Heart left ventricle (tissue), 16 donors: ENCODE measurements around the gene CBX1. TPM values are rescaled to one million over a fixed set of nuclear protein-coding genes. Genes with fewer than 3 reads are reported as not detected.

ENCODE experiments used
- ATAC-seq, 4 donors: fragments of 200-7000 bp; cut with Tn5 transposase; one replicate each; pipeline ENCODE4 v1.9.1; 2020 to 2022; ENCODE audit warnings: moderate library complexity in 4 of 4, mild to moderate bottlenecking in 3 of 4, moderate number of reproducible peaks in 1 of 4
- DNase-seq, 5 donors: peaks; one replicate each; pipeline ENCODE4 v3.0.0-alpha.2; 2020
- H3K27ac ChIP-seq, 12 donors: fragments of 200-600 bp; sonication (generic) in 4 of 12; one replicate each; pipeline versions ENCODE4 v1.5.0 to v1.8.0; 2016 to 2022; ENCODE audit warnings: mild to moderate bottlenecking in 2 of 12
- H3K27me3 ChIP-seq, 9 donors: fragments of 200-600 bp; sonication (generic) in 2 of 9; one replicate each; pipeline versions ENCODE4 v1.5.1 to v1.8.0; 2016 to 2022; ENCODE audit warnings: mild to moderate bottlenecking in 3 of 9
- H3K36me3 ChIP-seq, 9 donors: fragments of 200-600 bp; sonication (generic) in 2 of 9; one replicate each; pipeline versions ENCODE4 v1.5.0 to v1.8.0; 2018 to 2022; ENCODE audit warnings: mild to moderate bottlenecking in 2 of 9
- H3K4me1 ChIP-seq, 12 donors: fragments of 200-600 bp; sonication (generic) in 4 of 12; one replicate each; pipeline versions ENCODE4 v1.5.0 to v1.8.0; 2016 to 2022; ENCODE audit warnings: mild to moderate bottlenecking in 3 of 12
- H3K4me3 ChIP-seq, 12 donors: fragments of 200-600 bp; sonication (generic) in 4 of 12; one replicate each; pipeline versions ENCODE4 v1.5.0 to v1.8.0; 2017 to 2022; ENCODE audit warnings: mild to moderate bottlenecking in 9 of 12, moderate library complexity in 4 of 12
- H3K9me3 ChIP-seq, 12 donors: fragments of 200-600 bp; sonication (generic) in 4 of 12; one replicate each; pipeline versions ENCODE4 v1.5.0 to v1.8.0; 2016 to 2022; ENCODE audit warnings: mild to moderate bottlenecking in 1 of 12
- CTCF ChIP-seq, 12 donors: fragments of 200-600 bp; sonication (generic) in 4 of 12; IDR thresholded peaks; one replicate each; pipeline versions ENCODE4 v1.5.0 to v1.8.0; 2018 to 2022; ENCODE audit warnings: antibody characterized with exemption in 12 of 12, mild to moderate bottlenecking in 5 of 12
- POLR2A ChIP-seq, 2 donors: fragments of 450-650 bp; IDR thresholded peaks; one replicate each; pipeline ENCODE4 v1.6.1; 2017; ENCODE audit warnings: antibody characterized with exemption in 2 of 2, mild to moderate bottlenecking in 2 of 2, moderate library complexity in 2 of 2
- WGBS, 4 donors: extraction: QIAGEN DNeasy Blood & Tissue Kit in 2 of 4; methylation state at CpG; one replicate each; pipeline versions ENCODE4 v1.1.5 to v1.1.7; 2013 to 2018; 5-methylcytosine and 5-hydroxymethylcytosine counted together
- intact Hi-C, 10 donors: fragments of 100-400 bp; cut with DNase I; formaldehyde crosslinking; loops; one replicate each; pipeline versions ENCODE4 v1.11.1 to v1.14.2; 2022
- polyA plus RNA-seq, 2 donors: library from polyadenylated mRNA; stranded (reverse); fragments of 200-250 nt; gene quantifications; one replicate each; pipeline ENCODE4 v1.2.3, GENCODE V29; 2013
- total RNA-seq, 9 donors: library from RNA; depleted of rRNA in 2 of 9; stranded (reverse); fragments of >200 nt in 2 of 9; fragmentation: NEBNext Ultra II Directional in 3 of 9; extraction: Animal tissue kit (Norgen Biotek cat#: 25700) in 3 of 9; gene quantifications; one replicate each; pipeline versions ENCODE4 v1.1.0 to v1.2.4, GENCODE V29; 2016 to 2023
- donor health status: ischemic (EF 13 %, LVEDD 7.1; RV severe dilation, severe dysfunction).
- donor health status: healthy with polysubstance abuse.
- donor health status: DM: no; HTN: yes; CAD: no.
- donor health status: DM: no; HTN: no; CAD: no.
- donor health status: ischemic (EF 25% LVEDD 6.9; RV normal size, moderate dysfunction).
- donor health status: ischemic (EF 25% LVEDD 5.7; RV mildly dilated, moderate dysfunction).
- donor health status: healthy.
- donor health status: DM: yes; HTN: yes; CAD: no.
- donor health status: ischemic (EF 35%, LVEDD 5.7; RV mildly dilated, moderate dysfunction).
- donor health status: nonischemic (EF 11% LVEDD 7.7; RV severe dilation, severe dysfunction).
- donor health status: DM: yes; HTN: yes; CAD: no.
- donor health status: PGD.
- donor health status: ischemic (EF 29% LVEDD 5.4; RV normal size, mild dysfunction).
- donor health status: nonischemic (EF 23%, LVEDD 6.1; RV moderate dilation, normal function).

The CBX1 gene
- total and polyA plus RNA-seq, 11 donors: 24.6 to 51.7 (median 37.9) TPM

DNA sequence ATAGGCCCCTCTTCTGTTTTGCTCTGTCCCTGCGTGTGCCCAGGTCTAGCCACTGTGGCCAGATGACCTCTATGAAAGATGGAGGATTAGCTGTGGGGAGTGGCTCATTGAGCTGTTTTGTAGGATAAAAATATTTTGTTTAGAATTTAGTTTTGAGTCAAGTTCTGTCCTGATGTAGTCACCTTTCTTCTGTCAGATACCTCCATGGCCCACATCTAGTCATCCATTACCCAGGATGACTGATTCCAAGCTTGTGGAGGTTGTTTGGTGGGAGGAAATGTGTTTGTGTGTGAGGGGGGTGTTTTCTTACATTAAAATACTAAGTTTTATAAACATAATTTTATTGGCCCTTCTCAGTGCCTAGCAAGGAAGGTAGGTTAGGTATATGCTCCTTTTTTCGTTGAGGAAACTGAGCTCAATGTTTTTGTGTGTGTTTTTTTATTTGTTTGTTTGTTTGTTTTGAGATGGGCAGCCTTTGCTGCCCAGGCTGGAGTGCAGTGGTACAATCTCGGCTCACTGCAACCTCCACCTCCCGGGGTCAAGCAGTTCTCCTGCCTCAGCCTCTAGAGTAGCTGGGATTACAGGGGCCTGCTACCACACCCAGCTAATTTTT is 22.6 kb upstream of the CBX1 start:
- Histone ChIP-seq H3K4me1 (peaks cover 0 to 3% (median 0%) of the 10 kb centered on the region in 12 donors), H3K27ac (no peak overlapping the region), H3K4me3 (no peak overlapping the region), H3K9me3 (no peaks in the 10 kb centered on the region), H3K27me3 (no peaks in the 10 kb centered on the region), H3K36me3 (peaks cover 0 to 76% (median 50%) of the 10 kb centered on the region in 9 donors)
- WGBS, 4 donors: 94 to 99% (median 96%) methylated on average over 4 of the region's 4 CpGs
- TF ChIP-seq POLR2A (IDR thresholded peaks at IDR 0.05): no peak
- TF ChIP-seq CTCF (IDR thresholded peaks at IDR 0.05): no peak
- ATAC-seq (no peak), DNase-seq (no peak)
- intact Hi-C loops: no loop called here

- DNase-seq (no peak), ATAC-seq (no peak)
- H3K9me3 ChIP-seq: no peaks in the 10 kb centered on the region
- peaks cover 0 to 3% (median 0%) of the 10 kb centered on the region in 12 donors for H3K4me1 ChIP-seq
- WGBS, 4 donors: 77 to 85% (median 82%) methylated on average over 6 of the region's 6 CpGs
- peaks cover 0 to 84% (median 58%) of the 10 kb centered on the region in 9 donors for H3K36me3 ChIP-seq
- no peak overlapping the region for H3K27ac ChIP-seq
- TF ChIP-seq POLR2A (IDR thresholded peaks at IDR 0.05): no peak
- TF ChIP-seq CTCF (IDR thresholded peaks at IDR 0.05): no peak
- intact Hi-C loops: no loop called here
- no peak overlapping the region for H3K4me3 ChIP-seq
- no peaks in the 10 kb centered on the region for H3K27me3 ChIP-seq
Observed at GRCh38 chr17:48123111-48123510, 21.8 kb upstream of the CBX1 start.

GRCh38 chr17:48122665-48123045 is 21.4 kb upstream of the CBX1 start:
- H3K9me3 ChIP-seq: no peaks in the 10 kb centered on the region
- DNase-seq: no peak
- H3K4me1 ChIP-seq: peaks cover 0 to 3% (median 0%) of the 10 kb centered on the region in 12 donors
- intact Hi-C loops: no loop called here
- H3K27me3 ChIP-seq: no peaks in the 10 kb centered on the region
- peaks cover 0 to 88% (median 62%) of the 10 kb centered on the region in 9 donors for H3K36me3 ChIP-seq
- no peak overlapping the region for H3K27ac ChIP-seq
- no peak for ATAC-seq
- TF ChIP-seq POLR2A (IDR thresholded peaks at IDR 0.05): no peak
- no peak for TF ChIP-seq CTCF (IDR thresholded peaks at IDR 0.05)
- no peak overlapping the region for H3K4me3 ChIP-seq
- WGBS, 4 donors: 92 to 97% (median 94%) methylated on average over 3 of the region's 3 CpGs

DNA sequence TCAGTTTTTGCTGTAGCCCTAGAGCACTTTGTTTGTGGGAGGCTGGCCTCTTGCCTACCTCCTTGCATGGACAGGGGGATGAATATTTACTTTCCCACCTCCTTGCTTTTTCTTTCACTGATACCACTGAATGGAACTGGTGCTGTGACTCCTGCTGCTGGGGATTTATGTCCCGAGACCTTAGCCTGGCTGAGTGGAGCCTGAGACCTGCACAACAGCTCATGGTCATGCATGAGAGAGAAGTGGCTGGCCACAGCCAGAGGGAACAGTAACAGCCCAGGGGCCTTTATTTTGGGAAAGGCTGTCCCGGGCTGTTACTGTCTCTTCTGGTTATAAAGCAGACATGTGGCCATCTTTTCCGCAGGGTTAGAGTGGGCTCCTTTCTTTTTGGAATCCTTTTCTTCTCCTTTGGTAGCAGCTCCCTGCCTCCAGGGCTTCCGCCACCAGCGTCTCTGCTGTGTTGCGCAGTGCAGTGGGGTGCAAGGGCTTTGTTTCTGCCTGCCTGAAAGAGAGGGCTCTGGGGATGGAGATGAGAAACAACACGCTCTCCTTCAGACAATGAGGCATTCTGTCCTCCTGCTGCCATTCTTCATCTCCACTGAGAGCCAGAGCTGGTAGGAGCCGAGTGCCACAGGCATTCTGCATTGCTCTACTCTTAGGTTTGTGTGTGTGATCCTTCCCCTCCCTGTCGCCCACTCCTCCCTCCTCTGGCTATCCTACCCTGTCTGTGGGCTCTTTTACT is 20.8 kb upstream of the CBX1 start:
- no peak overlapping the region for H3K27ac ChIP-seq
- WGBS, 4 donors: 83 to 90% (median 85%) methylated on average over 9 of the region's 9 CpGs

More for the DNA sequence above, 20.8 kb upstream of the CBX1 start:
- Histone ChIP-seq H3K36me3 (peaks cover 0 to 94% (median 68%) of the 10 kb centered on the region in 9 donors), H3K4me3 (no peak overlapping the region), H3K9me3 (no peaks in the 10 kb centered on the region), H3K4me1 (peaks cover 0 to 3% (median 0%) of the 10 kb centered on the region in 12 donors), H3K27me3 (no peaks in the 10 kb centered on the region)
- intact Hi-C loops: no loop called here
- DNase-seq: no peak
- no peak for TF ChIP-seq CTCF (IDR thresholded peaks at IDR 0.05)
- TF ChIP-seq POLR2A (IDR thresholded peaks at IDR 0.05): no peak
- no peak for ATAC-seq
